Kidney (tissue), 14 donors: Measurements from ENCODE around the gene IL12A. TPM values are rescaled to one million over a fixed set of nuclear protein-coding genes. Genes with fewer than 3 reads are reported as not detected.

Source experiments
- DNase-seq, 5 donors: peaks; one replicate each; pipeline ENCODE4 v3.0.0-alpha.2; 2013 to 2020
- FAIRE-seq: peaks from 2 replicates; lab custom pipeline; 2012; peaks lifted over from hg19 to GRCh38; lab: Jason Lieb, UNC
- H3K27ac ChIP-seq, 2 donors: one replicate each; pipeline ENCODE4 v1.7.0; 2013; ENCODE audit warnings: low read depth in 2 of 2, low read length in 2 of 2, inconsistent platforms in 1 of 2
- H3K27me3 ChIP-seq: one replicate; pipeline ENCODE4 v1.7.1; 2013; ENCODE audit warnings: low read length, inconsistent platforms; ENCODE audit not compliant: control insufficient read depth, insufficient read depth
- H3K36me3 ChIP-seq, 3 donors: one replicate each; pipeline versions ENCODE4 v1.7.0 to v1.7.1; 2013; ENCODE audit warnings: low read length in 3 of 3, control low read depth in 1 of 3, inconsistent platforms in 1 of 3; ENCODE audit not compliant: insufficient read depth in 3 of 3, control insufficient read depth in 2 of 3
- H3K4me1 ChIP-seq, 3 donors: one replicate each; pipeline versions ENCODE4 v1.7.0 to v1.7.1; 2013; ENCODE audit warnings: low read length in 3 of 3, inconsistent platforms in 1 of 3, low read depth in 1 of 3; ENCODE audit not compliant: control insufficient read depth in 2 of 3, insufficient read depth in 2 of 3
- H3K4me3 ChIP-seq, 3 donors: one replicate each; pipeline versions ENCODE4 v1.7.0 to v1.8.1; 2013; ENCODE audit warnings: low read length in 3 of 3, control low read depth in 1 of 3, inconsistent platforms in 1 of 3
- H3K9ac ChIP-seq, 3 donors: one replicate each; pipeline versions ENCODE4 v1.7.0 to v1.7.1; 2013; ENCODE audit warnings: low read length in 3 of 3, control low read depth in 1 of 3, inconsistent platforms in 1 of 3
- H3K9me3 ChIP-seq, 3 donors: one replicate each; pipeline versions ENCODE4 v1.7.0 to v1.7.1; 2013; ENCODE audit warnings: low read length in 3 of 3, control low read depth in 1 of 3, inconsistent platforms in 1 of 3; ENCODE audit not compliant: control insufficient read depth in 2 of 3, insufficient read depth in 1 of 3
- CTCF ChIP-seq: IDR thresholded peaks from 3 replicates; pipeline ENCODE4 v1.5.1; 2012; ENCODE audit warnings: mild to moderate bottlenecking, moderate library complexity, borderline replicate concordance; ENCODE audit not compliant: insufficient read depth; ENCODE audit errors: extremely low read depth
- intact Hi-C: fragments of 100-400 bp; cut with DNase I; formaldehyde crosslinking; loops from one replicate; pipeline ENCODE4 v1.11.1; 2022
- polyA plus RNA-seq: library from polyadenylated mRNA; stranded (reverse); fragments of 350-450 nt; fragmentation: Illumina TruSeq; extraction: RNeasy Lipid Tissue Mini Kit (QIAGEN cat#74804); gene quantifications from one replicate; pipeline ENCODE4 v1.2.3, GENCODE V29; 2014; ENCODE audit warnings: low read depth, low replicate concordance; ENCODE audit not compliant: insufficient read depth
- total RNA-seq: library from RNA; stranded (reverse); fragmentation: NEBNext Ultra II Directional; extraction: Animal tissue kit (Norgen Biotek cat#: 25700); gene quantifications from one replicate; pipeline ENCODE4 v1.2.1, GENCODE V29; 2021
- donor health status: control.
- donor health status: control.
- donor health status: control.
- donor health status: control.
- donor health status: control.
- donor health status: DM: yes; HTN: yes; CAD: no.
- donor health status: Normal renal cell carcinoma (clear cell type).

IL12A gene
- total and polyA plus RNA-seq, 2 donors from 2014 or later = 0.22 TPM; not detected in 1

DNA sequence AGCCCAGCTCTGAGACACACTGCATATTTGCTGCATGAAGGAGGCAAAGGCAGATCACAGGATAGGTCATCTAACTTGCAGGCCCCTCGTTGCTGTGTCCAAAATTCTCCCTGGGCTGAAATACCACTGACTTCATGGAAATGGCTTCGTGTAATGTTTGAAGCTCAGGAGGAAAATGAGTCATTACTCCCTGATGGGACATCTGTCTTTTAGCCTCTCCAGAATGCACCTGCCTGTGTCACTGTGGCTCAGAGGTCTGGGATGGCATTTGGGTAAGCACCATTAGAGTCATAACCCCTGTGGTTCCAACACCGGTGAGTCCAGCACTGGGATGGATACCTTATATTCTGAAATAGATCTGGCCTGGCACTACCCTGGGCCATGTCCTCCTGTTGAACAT is 51.5 kb downstream of the IL12A start:
- DNase-seq = no peak
- intact Hi-C loops = no loop called here
- Histone ChIP-seq H3K4me1 (peaks cover 0 to 4% (median 0%) of the 10 kb centered on the region in 3 donors), H3K36me3 (no peaks in the 10 kb centered on the region), H3K27ac (no peak overlapping the region), H3K27me3 (peaks cover 2% of the 10 kb centered on the region), H3K9ac (no peak overlapping the region), H3K9me3 (peaks cover 0 to 7% (median 0%) of the 10 kb centered on the region in 3 donors), H3K4me3 (no peak overlapping the region)
- no peak for TF ChIP-seq CTCF
- FAIRE-seq = no peak

- no peak for DNase-seq
- Histone ChIP-seq H3K27ac (no peak overlapping the region), H3K36me3 (no peaks in the 10 kb centered on the region), H3K9me3 (peaks cover 0 to 7% (median 0%) of the 10 kb centered on the region in 3 donors), H3K4me1 (peaks cover 0 to 4% (median 0%) of the 10 kb centered on the region in 3 donors), H3K27me3 (peaks cover 2% of the 10 kb centered on the region), H3K4me3 (no peak overlapping the region), H3K9ac (no peak overlapping the region)
- no peak for TF ChIP-seq CTCF
- intact Hi-C loops = no loop called here
- no peak for FAIRE-seq
These were observed 52.8 kb downstream of the IL12A start for GRCh38 chr3:160041465-160041864.

DNA sequence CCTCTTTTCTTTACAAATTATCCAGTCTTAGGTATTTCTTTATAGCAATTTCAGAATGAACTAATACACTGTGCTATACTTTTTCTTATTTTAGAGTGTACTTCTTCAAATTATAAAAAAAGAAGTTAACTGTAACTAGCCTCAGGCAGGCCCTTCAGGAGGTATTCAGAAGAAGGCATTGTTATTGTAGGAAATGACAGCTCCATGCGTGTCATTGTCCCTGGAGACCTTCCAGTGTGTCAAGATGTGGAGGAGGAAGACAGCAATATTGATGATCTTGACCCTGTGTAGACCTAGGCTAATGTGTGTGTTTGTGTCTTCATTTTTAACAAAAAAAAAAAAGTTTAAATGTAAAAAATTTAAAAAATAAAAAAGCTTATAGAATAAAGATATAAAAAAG is 55.5 kb downstream of the IL12A start:
- Histone ChIP-seq H3K9me3 (peaks cover 0 to 7% (median 0%) of the 10 kb centered on the region in 3 donors), H3K9ac (no peak overlapping the region), H3K4me1 (peaks cover 0 to under 1% (median 0%) of the 10 kb centered on the region in 3 donors), H3K27me3 (no peaks in the 10 kb centered on the region), H3K27ac (no peak overlapping the region), H3K4me3 (no peak overlapping the region), H3K36me3 (no peaks in the 10 kb centered on the region)
- FAIRE-seq (peak; percentile 76), DNase-seq (no peak)
- TF ChIP-seq CTCF = no peak
- intact Hi-C loops = no loop called here

Other genes with a start within 250 kb of the IL12A start
- gene SCHIP1, start 149.0 kb upstream of the IL12A start, total RNA-seq = 4.9 TPM
- 9.4 TPM for gene SCHIP1, start 149.0 kb upstream of the IL12A start, polyA plus RNA-seq
- 0.63 TPM for gene C3orf80, start 236.6 kb downstream of the IL12A start, total RNA-seq
- gene C3orf80, start 236.6 kb downstream of the IL12A start, polyA plus RNA-seq = 0.13 TPM